Measurements from ENCODE around the gene SPRY2. TPM values are rescaled to one million over a fixed set of nuclear protein-coding genes. Genes with fewer than 3 reads are reported as not detected.

Gene SPRY2
- total RNA-seq: 10 to 100 TPM; 17.9 to 37.0 (median 24.5) TPM

GRCh38 chr13:80341101-80341755 lies at the start of gene SPRY2:
SPRY2 (minus strand) TSS chr13:80341126; CDS start chr13:80337705, 3,421 bp downstream.
- 0% methylated on average over 3 to 41 of the region's 54 CpGs for WGBS, 2 donors
- Histone ChIP-seq H3K27ac (peak within 1 kb of the TSS; percentile 86 to 95 (median 91)), H3K4me3 (replicated peaks in 1 of 3) (peak within 1 kb of the TSS; percentile 28 to 58 (median 58)), H3K36me3 (peaks cover 4 to 9% of the 10 kb centered on the region in 2 donors), H3K27me3 (no peaks in the 10 kb centered on the region), H3K4me1 (peaks cover 3 to 11% of the 10 kb centered on the region in 2 donors), H3K9me3 (no peaks in the 10 kb centered on the region)
- TF ChIP-seq POLR2A (IDR thresholded peaks at IDR 0.05) (peak; percentile 47 to 88), CTCF (IDR thresholded peaks at IDR 0.05) (peak in 3 of 6 experiments; percentile 29 to 38 (median 34))
- intact Hi-C loops (cut with DNase I): loop anchor here (10.0 kb wide), 1 partner anchor 666 kb away; no protein-coding TSS in a partner anchor
- DNase-seq: peak; percentile 88 to 90

GRCh38 chr13:80390338-80390737 lies 49.4 kb upstream of the SPRY2 start:
- Histone ChIP-seq H3K27me3 (no peaks in the 10 kb centered on the region), H3K4me3 (replicated peaks in 1 of 3) (no peak overlapping the region), H3K36me3 (no peaks in the 10 kb centered on the region), H3K9me3 (no peaks in the 10 kb centered on the region), H3K4me1 (no peaks in the 10 kb centered on the region), H3K27ac (no peak overlapping the region)
- DNase-seq: no peak
- intact Hi-C loops (cut with DNase I): no loop called here
- WGBS, 2 donors: 95 to 98% methylated on average over 1 of the region's 1 CpG
- TF ChIP-seq POLR2A (IDR thresholded peaks at IDR 0.05) (no peak), CTCF (IDR thresholded peaks at IDR 0.05) (no peak)

- Histone ChIP-seq H3K27ac (no peak overlapping the region), H3K27me3 (no peaks in the 10 kb centered on the region), H3K4me1 (no peaks in the 10 kb centered on the region), H3K4me3 (replicated peaks in 1 of 3) (no peak overlapping the region), H3K36me3 (no peaks in the 10 kb centered on the region), H3K9me3 (no peaks in the 10 kb centered on the region)
- intact Hi-C loops (cut with DNase I): no loop called here
- no peak for DNase-seq
- WGBS, 2 donors: 95 to 100% methylated on average over 1 of the region's 1 CpG
- TF ChIP-seq CTCF (IDR thresholded peaks at IDR 0.05) (no peak), POLR2A (IDR thresholded peaks at IDR 0.05) (no peak)
These were observed 48.4 kb upstream of the SPRY2 start for GRCh38 chr13:80389073-80390038.

- Histone ChIP-seq H3K4me1 (no peaks in the 10 kb centered on the region), H3K4me3 (replicated peaks in 1 of 3) (no peak overlapping the region), H3K9me3 (no peaks in the 10 kb centered on the region), H3K27me3 (no peaks in the 10 kb centered on the region), H3K27ac (no peak overlapping the region), H3K36me3 (no peaks in the 10 kb centered on the region)
- TF ChIP-seq POLR2A (IDR thresholded peaks at IDR 0.05): no peak
- no peak for TF ChIP-seq CTCF (IDR thresholded peaks at IDR 0.05)
- 78 to 87% methylated on average over 7 of the region's 7 CpGs for WGBS, 2 donors
- intact Hi-C loops (cut with DNase I): no loop called here
- DNase-seq: no peak
These were observed 47.6 kb upstream of the SPRY2 start for GRCh38 chr13:80388506-80388905.
